T-helper 2 cell (primary cell): ENCODE results near the gene GRIN2D.

ENCODE experiments used
- DNase-seq, 5 experiments: peaks; one replicate each; pipeline versions ENCODE4 v3.0.0 to v3.0.0-alpha.2; 2012 to 2022

Gene GRIN2D

GRCh38 chr19:48398375-48399235 lies 5.1 kb downstream of the GRIN2D start:
- DNase-seq, result peak; percentile 72 to 97 (median 77)

- peak in 2 of 5 experiments; percentile 30 to 34 for DNase-seq
Measured at GRCh38 chr19:48400018-48400742, 6.7 kb downstream of the GRIN2D start.

GRCh38 chr19:48401287-48401686 lies 7.8 kb downstream of the GRIN2D start:
- DNase-seq, result no peak

GRCh38 chr19:48403606-48404005 lies 10.1 kb downstream of the GRIN2D start:
- peak in 3 of 5 experiments; percentile 19 to 75 (median 47) for DNase-seq

GRCh38 chr19:48405010-48405659 lies 11.7 kb downstream of the GRIN2D start:
- DNase-seq, result no peak

GRCh38 chr19:48405850-48406249 lies 12.4 kb downstream of the GRIN2D start:
- no peak for DNase-seq

GRCh38 chr19:48413879-48414587 lies 20.6 kb downstream of the GRIN2D start:
- DNase-seq, result no peak

GRCh38 chr19:48415395-48415794 lies 21.9 kb downstream of the GRIN2D start:
- peak; percentile 49 to 83 (median 56) for DNase-seq

- no peak for DNase-seq
Measured at GRCh38 chr19:48415806-48416221, 22.3 kb downstream of the GRIN2D start.

- DNase-seq, result no peak
Measured at GRCh38 chr19:48417421-48417820, 24.0 kb downstream of the GRIN2D start.

GRCh38 chr19:48418317-48419064 lies 25.0 kb downstream of the GRIN2D start:
- no peak for DNase-seq

GRCh38 chr19:48419158-48419920 lies 25.9 kb downstream of the GRIN2D start:
- peak in 4 of 5 experiments; percentile 43 to 82 (median 67) for DNase-seq

- no peak for DNase-seq
Measured at GRCh38 chr19:48421548-48421947, 28.1 kb downstream of the GRIN2D start.

- DNase-seq, result no peak
Measured at GRCh38 chr19:48424694-48425219, 31.3 kb downstream of the GRIN2D start.

GRCh38 chr19:48428670-48429069 lies 35.2 kb downstream of the GRIN2D start:
- no peak for DNase-seq

GRCh38 chr19:48433337-48433736 lies 39.9 kb downstream of the GRIN2D start:
- DNase-seq, result no peak

- no peak for DNase-seq
Measured at GRCh38 chr19:48436586-48436985, 43.1 kb downstream of the GRIN2D start.

- no peak for DNase-seq
Measured at GRCh38 chr19:48441360-48442050, 48.0 kb downstream of the GRIN2D start.

GRCh38 chr19:48442116-48443035 lies 48.9 kb downstream of the GRIN2D start:
- no peak for DNase-seq
